ENCODE measurements around the gene CNTN1. TPM values are rescaled to one million over a fixed set of nuclear protein-coding genes. Genes with fewer than 3 reads are reported as not detected.

CNTN1 gene
- total RNA-seq, 2 experiments from 2014 or later, result not detected

DNA sequence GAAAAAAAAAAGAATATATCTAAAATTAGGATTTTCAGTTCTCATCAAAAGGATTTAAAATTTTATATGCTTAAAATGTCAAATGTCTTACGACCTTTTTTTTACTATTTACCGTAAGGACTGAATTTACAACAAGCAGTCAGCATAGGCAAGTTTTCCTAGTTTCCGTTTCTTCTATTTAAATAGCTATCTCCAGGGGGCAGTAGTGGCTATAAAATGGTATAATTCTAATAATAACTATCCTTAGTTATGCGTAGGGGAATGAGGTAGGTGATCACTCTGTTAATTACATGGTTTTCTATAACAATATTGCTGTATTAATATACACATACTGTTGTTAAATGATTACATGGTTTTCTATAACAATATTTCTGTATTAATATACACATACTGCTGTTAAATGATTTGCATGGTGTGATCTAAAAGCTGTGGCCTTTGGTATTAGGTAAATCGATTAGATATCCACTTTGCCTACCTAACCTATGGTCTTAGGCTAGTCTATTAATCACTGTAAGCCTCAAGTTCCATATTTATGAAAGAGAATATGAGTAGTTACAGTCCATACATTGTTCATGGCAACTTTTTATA is 278.2 kb downstream of the CNTN1 start:
- H3K4me3 Mint-ChIP-seq, result no peak overlapping the region
- peaks cover 6% of the 10 kb centered on the region for H3K27me3 Mint-ChIP-seq
- intact Hi-C loops (cut with DNase I, micrococcal nuclease), result no loop called here
- no peak overlapping the region for H3K27ac ChIP-seq (ENCODE audit: low read depth in 1 of 2, low read length in 2 of 2)
- TF ChIP-seq, protein P1, sequence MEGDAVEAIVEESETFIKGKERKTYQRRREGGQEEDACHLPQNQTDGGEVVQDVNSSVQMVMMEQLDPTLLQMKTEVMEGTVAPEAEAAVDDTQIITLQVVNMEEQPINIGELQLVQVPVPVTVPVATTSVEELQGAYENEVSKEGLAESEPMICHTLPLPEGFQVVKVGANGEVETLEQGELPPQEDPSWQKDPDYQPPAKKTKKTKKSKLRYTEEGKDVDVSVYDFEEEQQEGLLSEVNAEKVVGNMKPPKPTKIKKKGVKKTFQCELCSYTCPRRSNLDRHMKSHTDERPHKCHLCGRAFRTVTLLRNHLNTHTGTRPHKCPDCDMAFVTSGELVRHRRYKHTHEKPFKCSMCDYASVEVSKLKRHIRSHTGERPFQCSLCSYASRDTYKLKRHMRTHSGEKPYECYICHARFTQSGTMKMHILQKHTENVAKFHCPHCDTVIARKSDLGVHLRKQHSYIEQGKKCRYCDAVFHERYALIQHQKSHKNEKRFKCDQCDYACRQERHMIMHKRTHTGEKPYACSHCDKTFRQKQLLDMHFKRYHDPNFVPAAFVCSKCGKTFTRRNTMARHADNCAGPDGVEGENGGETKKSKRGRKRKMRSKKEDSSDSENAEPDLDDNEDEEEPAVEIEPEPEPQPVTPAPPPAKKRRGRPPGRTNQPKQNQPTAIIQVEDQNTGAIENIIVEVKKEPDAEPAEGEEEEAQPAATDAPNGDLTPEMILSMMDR (IDR thresholded peaks at IDR 0.05), result no peak
- DNase-seq (no peak), ATAC-seq (ENCODE audit: poor library complexity) (no peak)
- ChIA-PET POLR2A (no interaction called here), CTCF (no interaction called here)
- H3K4me1 ChIP-seq (ENCODE audit: insufficient read depth, low read length), result no peaks in the 10 kb centered on the region
- H3K4me3 ChIP-seq (ENCODE audit: low read length), result no peak overlapping the region
- H3K9me3 Mint-ChIP-seq, result no peaks in the 10 kb centered on the region
- no peaks in the 10 kb centered on the region for H3K27me3 ChIP-seq (ENCODE audit: control insufficient read depth in 1 of 2, insufficient read depth in 2 of 2, low read length in 2 of 2)
- no peaks in the 10 kb centered on the region for H3K36me3 Mint-ChIP-seq (ENCODE audit: low read depth)
- H3K27ac Mint-ChIP-seq, result no peak overlapping the region
- no peaks in the 10 kb centered on the region for H3K4me1 Mint-ChIP-seq (ENCODE audit: low read depth)
- H3K9me3 ChIP-seq (ENCODE audit: control insufficient read depth in 1 of 2, insufficient read depth in 1 of 2, low read length in 2 of 2), result no peaks in the 10 kb centered on the region
- H3K36me3 ChIP-seq (ENCODE audit: insufficient read depth, low read length), result no peaks in the 10 kb centered on the region

DNA sequence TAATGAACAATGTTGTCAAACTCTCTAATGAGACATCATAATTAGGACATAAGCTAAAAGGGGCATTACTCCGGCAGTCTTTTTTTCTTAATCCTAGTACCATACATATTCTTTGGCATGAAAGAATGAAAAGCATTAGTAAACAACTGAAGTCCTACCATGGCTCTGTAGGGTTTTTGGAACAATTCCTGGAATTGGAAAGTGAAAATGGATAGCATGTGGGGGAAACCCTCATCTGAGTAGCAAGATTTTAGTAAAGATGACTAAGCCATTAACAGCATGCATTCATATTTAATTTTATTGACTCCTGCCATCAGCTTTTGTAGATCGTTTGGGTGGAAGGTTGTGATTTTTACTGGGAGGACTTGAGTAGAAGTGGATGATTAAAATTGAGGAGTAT is 279.7 kb downstream of the CNTN1 start:
- Mint-ChIP-seq H3K27ac (no peak overlapping the region), H3K36me3 (ENCODE audit: low read depth) (no peaks in the 10 kb centered on the region), H3K4me1 (ENCODE audit: low read depth) (no peaks in the 10 kb centered on the region), H3K9me3 (no peaks in the 10 kb centered on the region), H3K4me3 (no peak overlapping the region), H3K27me3 (peaks cover 9% of the 10 kb centered on the region)
- POLR2A ChIA-PET, result no interaction called here
- TF ChIP-seq, protein P1 (IDR thresholded peaks at IDR 0.05), result no peak
- DNase-seq (no peak), ATAC-seq (ENCODE audit: poor library complexity) (no peak)
- H3K27ac ChIP-seq (ENCODE audit: low read depth in 1 of 2, low read length in 2 of 2), result no peak overlapping the region
- no peaks in the 10 kb centered on the region for H3K27me3 ChIP-seq (ENCODE audit: control insufficient read depth in 1 of 2, insufficient read depth in 2 of 2, low read length in 2 of 2)
- no peak overlapping the region for H3K4me3 ChIP-seq (ENCODE audit: low read length)
- CTCF ChIA-PET, result no interaction called here
- no peaks in the 10 kb centered on the region for H3K4me1 ChIP-seq (ENCODE audit: insufficient read depth, low read length)
- no peaks in the 10 kb centered on the region for H3K9me3 ChIP-seq (ENCODE audit: control insufficient read depth in 1 of 2, insufficient read depth in 1 of 2, low read length in 2 of 2)
- intact Hi-C loops (cut with DNase I, micrococcal nuclease), result no loop called here
- H3K36me3 ChIP-seq (ENCODE audit: insufficient read depth, low read length), result no peaks in the 10 kb centered on the region

DNA sequence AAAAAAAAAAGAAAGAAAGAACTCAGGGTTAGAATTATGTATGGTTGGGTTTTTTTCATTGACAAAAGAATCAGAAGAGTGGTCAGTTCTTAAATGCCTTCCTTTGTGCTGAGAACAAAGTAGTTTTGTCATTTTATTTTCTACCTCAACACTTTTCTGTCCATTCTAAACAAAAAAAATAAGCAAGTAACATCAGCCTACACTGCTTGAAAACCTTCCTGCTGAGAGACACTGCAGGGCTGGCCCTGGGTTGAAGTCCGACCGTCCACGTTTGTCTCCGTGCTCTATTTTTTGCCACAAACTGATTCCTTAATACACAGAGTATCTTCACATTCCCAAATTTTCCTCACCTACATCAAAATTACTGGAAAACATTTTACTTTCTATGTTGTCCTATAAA is 284.3 kb downstream of the CNTN1 start:
- Mint-ChIP-seq H3K4me1 (ENCODE audit: low read depth) (no peaks in the 10 kb centered on the region), H3K36me3 (ENCODE audit: low read depth) (no peaks in the 10 kb centered on the region), H3K9me3 (no peaks in the 10 kb centered on the region), H3K4me3 (no peak overlapping the region), H3K27ac (no peak overlapping the region), H3K27me3 (peaks cover 5% of the 10 kb centered on the region)
- ChIA-PET POLR2A (no interaction called here), CTCF (no interaction called here)
- no peaks in the 10 kb centered on the region for H3K9me3 ChIP-seq (ENCODE audit: control insufficient read depth in 1 of 2, insufficient read depth in 1 of 2, low read length in 2 of 2)
- H3K4me1 ChIP-seq (ENCODE audit: insufficient read depth, low read length), result no peaks in the 10 kb centered on the region
- no peak overlapping the region for H3K27ac ChIP-seq (ENCODE audit: low read depth in 1 of 2, low read length in 2 of 2)
- H3K27me3 ChIP-seq (ENCODE audit: control insufficient read depth in 1 of 2, insufficient read depth in 2 of 2, low read length in 2 of 2), result no peaks in the 10 kb centered on the region
- TF ChIP-seq, protein P1 (IDR thresholded peaks at IDR 0.05), result no peak
- H3K36me3 ChIP-seq (ENCODE audit: insufficient read depth, low read length), result no peaks in the 10 kb centered on the region
- ATAC-seq (ENCODE audit: poor library complexity) (no peak), DNase-seq (no peak)
- H3K4me3 ChIP-seq (ENCODE audit: low read length), result no peak overlapping the region
- intact Hi-C loops (cut with DNase I, micrococcal nuclease), result no loop called here
